CD4-positive, CD25-positive, alpha-beta regulatory T cell (primary cell): Measurements from ENCODE around the gene RAD21L1. TPM values are rescaled to one million over a fixed set of nuclear protein-coding genes. Genes with fewer than 3 reads are reported as not detected.
A peak's percentile ranks its signal among the peaks of the same experiment; 100 is the strongest.

Experiments used
- ATAC-seq, 2 donors: fragments of 150-1000 bp; cut with Tn5 transposase; one replicate each; pipeline ENCODE4 v1.10.0; 2021; ENCODE audit warnings: low read depth in 2 of 2, moderate number of reproducible peaks in 2 of 2, moderate library complexity in 1 of 2
- DNase-seq, 3 donors: peaks; one replicate each; pipeline versions ENCODE4 v3.0.0 to v3.0.0-alpha.2; 2012 to 2022; ENCODE audit warnings: mixed read lengths in 1 of 3
- H3K27ac ChIP-seq: one replicate; pipeline ENCODE4 v1.7.0; 2013; ENCODE audit warnings: mild to moderate bottlenecking, low read length; ENCODE audit not compliant: insufficient read depth, poor library complexity, severe bottlenecking
- H3K27me3 ChIP-seq: one replicate; pipeline ENCODE4 v1.7.0; 2013; ENCODE audit warnings: low read length; ENCODE audit not compliant: control insufficient read depth, insufficient read depth
- H3K36me3 ChIP-seq: one replicate; pipeline ENCODE4 v1.7.0; 2013; ENCODE audit warnings: mild to moderate bottlenecking, low read length, moderate library complexity; ENCODE audit not compliant: control insufficient read depth, insufficient read depth
- H3K4me1 ChIP-seq: 2 replicates; pipeline ENCODE4 v1.7.0; 2013; ENCODE audit warnings: mild to moderate bottlenecking, low read length; ENCODE audit not compliant: insufficient read depth, control insufficient read depth, poor library complexity, severe bottlenecking
- H3K4me3 ChIP-seq: one replicate; pipeline ENCODE4 v1.7.0; 2013; ENCODE audit warnings: low read depth, mild to moderate bottlenecking, low read length, moderate library complexity
- H3K9me3 ChIP-seq, 2 experiments: 1 replicate in 1 of 2; 2 replicates in 1 of 2; pipeline ENCODE4 v1.7.0; 2013; ENCODE audit warnings: low read length in 2 of 2, mild to moderate bottlenecking in 1 of 2, moderate library complexity in 1 of 2; ENCODE audit not compliant: control insufficient read depth in 2 of 2
- H3K27ac Mint-ChIP-seq, 3 donors: one replicate each; pipeline ENCODE4 v1.8.0; 2020 to 2022; ENCODE audit warnings: mild to moderate bottlenecking in 3 of 3, mixed read lengths in 3 of 3, moderate library complexity in 2 of 3
- H3K27me3 Mint-ChIP-seq: one replicate; pipeline ENCODE4 v1.8.0; 2022; ENCODE audit warnings: mild to moderate bottlenecking, mixed read lengths
- H3K36me3 Mint-ChIP-seq: one replicate; pipeline ENCODE4 v1.8.0; 2020; ENCODE audit warnings: mixed read lengths
- H3K4me1 Mint-ChIP-seq, 4 donors: one replicate each; pipeline ENCODE4 v1.8.0; 2020 to 2022; ENCODE audit warnings: mixed read lengths in 4 of 4, mild to moderate bottlenecking in 1 of 4
- H3K4me3 Mint-ChIP-seq, 4 donors: one replicate each; pipeline ENCODE4 v1.8.0; 2020 to 2022; ENCODE audit warnings: mild to moderate bottlenecking in 4 of 4, mixed read lengths in 4 of 4, moderate library complexity in 3 of 4
- H3K9me3 Mint-ChIP-seq, 7 donors: one replicate each; pipeline ENCODE4 v1.8.0; 2020 to 2022; ENCODE audit warnings: mixed read lengths in 7 of 7, mild to moderate bottlenecking in 3 of 7, moderate library complexity in 2 of 7
- polyA plus RNA-seq, 4 donors: library from polyadenylated mRNA; unstranded; fragments of 300-500 nt; fragmentation: Illumina TruSeq; gene quantifications; one replicate each; pipeline ENCODE4 v1.2.3, GENCODE V29; 2021
- total RNA-seq: library from RNA; stranded (reverse); gene quantifications from one replicate; pipeline ENCODE4 v1.2.3, GENCODE V29; 2022

RAD21L1 gene
- total and polyA plus RNA-seq, 5 donors from 2014 or later: 0.46 TPM; not detected in 4

GRCh38 chr20:1199964-1200363 lies 25.9 kb upstream of the RAD21L1 start:
- Histone ChIP-seq H3K9me3 (no peaks in the 10 kb centered on the region), H3K4me1 (no peaks in the 10 kb centered on the region), H3K36me3 (no peaks in the 10 kb centered on the region), H3K27ac (no peak overlapping the region), H3K4me3 (no peak overlapping the region), H3K27me3 (no peaks in the 10 kb centered on the region)
- peaks cover 0 to 2% (median 0%) of the 10 kb centered on the region in 7 donors for H3K9me3 Mint-ChIP-seq
- peak overlapping the region in 1 of 3 donors; percentile 89 for H3K27ac Mint-ChIP-seq
- no peak for DNase-seq
- ATAC-seq: peak in 1 of 2 donors; percentile 53
- H3K4me3 Mint-ChIP-seq: no peak overlapping the region
- H3K36me3 Mint-ChIP-seq: no peaks in the 10 kb centered on the region
- H3K4me1 Mint-ChIP-seq: peaks cover 0 to 6% (median 4%) of the 10 kb centered on the region in 4 donors
- peaks cover 14% of the 10 kb centered on the region for H3K27me3 Mint-ChIP-seq

GRCh38 chr20:1202762-1203504 lies 22.9 kb upstream of the RAD21L1 start, which contains the start of gene C20orf202:
TSS of gene C20orf202 (plus strand) at chr20:1203454. CDS start at chr20:1203586, 132 bp downstream.
- no peaks in the 10 kb centered on the region for H3K36me3 Mint-ChIP-seq

GRCh38 chr20:1203630-1204029 lies 22.2 kb upstream of the RAD21L1 start:
- Mint-ChIP-seq H3K27ac (peak overlapping the region in 1 of 3 donors; percentile 48), H3K36me3 (no peaks in the 10 kb centered on the region), H3K4me1 (peaks cover 0 to 6% (median 4%) of the 10 kb centered on the region in 4 donors), H3K27me3 (peaks cover 19% of the 10 kb centered on the region), H3K9me3 (peaks cover 0 to 2% (median 0%) of the 10 kb centered on the region in 7 donors), H3K4me3 (no peak overlapping the region)
- no peak overlapping the region for H3K4me3 ChIP-seq
- H3K27ac ChIP-seq: no peak overlapping the region
- no peaks in the 10 kb centered on the region for H3K27me3 ChIP-seq
- H3K4me1 ChIP-seq: no peaks in the 10 kb centered on the region
- no peaks in the 10 kb centered on the region for H3K9me3 ChIP-seq
- DNase-seq: no peak
- no peaks in the 10 kb centered on the region for H3K36me3 ChIP-seq
- ATAC-seq: no peak

More at GRCh38 chr20:1202762-1203504, 22.9 kb upstream of the RAD21L1 start, which contains the start of gene C20orf202:
- Histone ChIP-seq H3K27ac (no peak within 1 kb of the TSS), H3K27me3 (no peaks in the 10 kb centered on the region), H3K9me3 (no peaks in the 10 kb centered on the region), H3K4me1 (no peaks in the 10 kb centered on the region), H3K36me3 (no peaks in the 10 kb centered on the region), H3K4me3 (no peak within 1 kb of the TSS)
- Mint-ChIP-seq H3K27me3 (peaks cover 14% of the 10 kb centered on the region), H3K27ac (peak within 1 kb of the TSS in 1 of 3 donors; percentile 48), H3K4me3 (no peak within 1 kb of the TSS), H3K9me3 (peaks cover 0 to 2% (median 0%) of the 10 kb centered on the region in 7 donors), H3K4me1 (peaks cover 0 to 6% (median 4%) of the 10 kb centered on the region in 4 donors)
- DNase-seq (no peak), ATAC-seq (no peak)

GRCh38 chr20:1204113-1204512 lies 21.7 kb upstream of the RAD21L1 start:
- H3K9me3 Mint-ChIP-seq: peaks cover 0 to 2% (median 0%) of the 10 kb centered on the region in 7 donors
- H3K4me3 ChIP-seq: no peak overlapping the region
- DNase-seq: no peak
- H3K4me1 Mint-ChIP-seq: peaks cover 0 to 6% (median 4%) of the 10 kb centered on the region in 4 donors
- no peaks in the 10 kb centered on the region for H3K4me1 ChIP-seq
- H3K27me3 ChIP-seq: no peaks in the 10 kb centered on the region
- H3K27ac Mint-ChIP-seq: no peak overlapping the region
- ATAC-seq: no peak
- no peaks in the 10 kb centered on the region for H3K36me3 ChIP-seq
- no peaks in the 10 kb centered on the region for H3K9me3 ChIP-seq
- no peak overlapping the region for H3K4me3 Mint-ChIP-seq
- no peaks in the 10 kb centered on the region for H3K36me3 Mint-ChIP-seq
- H3K27ac ChIP-seq: no peak overlapping the region
- H3K27me3 Mint-ChIP-seq: peaks cover 19% of the 10 kb centered on the region

- Mint-ChIP-seq H3K27ac (no peak overlapping the region), H3K4me3 (no peak overlapping the region), H3K27me3 (peaks cover 19% of the 10 kb centered on the region), H3K36me3 (no peaks in the 10 kb centered on the region), H3K4me1 (peaks cover 0 to 6% (median 4%) of the 10 kb centered on the region in 4 donors), H3K9me3 (peaks cover 0 to 2% (median 0%) of the 10 kb centered on the region in 7 donors)
- Histone ChIP-seq H3K4me3 (no peak overlapping the region), H3K9me3 (no peaks in the 10 kb centered on the region), H3K27me3 (peaks cover 3% of the 10 kb centered on the region), H3K27ac (no peak overlapping the region), H3K36me3 (no peaks in the 10 kb centered on the region), H3K4me1 (no peaks in the 10 kb centered on the region)
- ATAC-seq (no peak), DNase-seq (no peak)
Measured at GRCh38 chr20:1204576-1204975, 21.3 kb upstream of the RAD21L1 start.

GRCh38 chr20:1205802-1206201 lies 20.0 kb upstream of the RAD21L1 start:
- no peak overlapping the region for H3K27ac ChIP-seq
- H3K27ac Mint-ChIP-seq: no peak overlapping the region
- no peaks in the 10 kb centered on the region for H3K4me1 ChIP-seq
- H3K9me3 Mint-ChIP-seq: peaks cover 0 to 2% (median 0%) of the 10 kb centered on the region in 7 donors
- no peaks in the 10 kb centered on the region for H3K36me3 ChIP-seq
- H3K4me1 Mint-ChIP-seq: no peaks in the 10 kb centered on the region
- H3K4me3 ChIP-seq: no peak overlapping the region
- H3K27me3 Mint-ChIP-seq: peaks cover 26% of the 10 kb centered on the region
- H3K27me3 ChIP-seq: peaks cover 3% of the 10 kb centered on the region
- H3K9me3 ChIP-seq: no peaks in the 10 kb centered on the region
- H3K4me3 Mint-ChIP-seq: no peak overlapping the region
- no peaks in the 10 kb centered on the region for H3K36me3 Mint-ChIP-seq
- no peak for ATAC-seq
- DNase-seq: no peak

- no peaks in the 10 kb centered on the region for H3K9me3 ChIP-seq
- H3K4me3 ChIP-seq: no peak overlapping the region
- no peaks in the 10 kb centered on the region for H3K36me3 ChIP-seq
- Mint-ChIP-seq H3K4me1 (no peaks in the 10 kb centered on the region), H3K36me3 (no peaks in the 10 kb centered on the region), H3K27me3 (peaks cover 33% of the 10 kb centered on the region), H3K9me3 (peaks cover 0 to 2% (median 0%) of the 10 kb centered on the region in 7 donors), H3K27ac (no peak overlapping the region), H3K4me3 (no peak overlapping the region)
- H3K4me1 ChIP-seq: no peaks in the 10 kb centered on the region
- H3K27me3 ChIP-seq: peaks cover 3% of the 10 kb centered on the region
- DNase-seq (no peak), ATAC-seq (no peak)
- no peak overlapping the region for H3K27ac ChIP-seq
Measured at GRCh38 chr20:1206366-1207148, 19.3 kb upstream of the RAD21L1 start.
